ENCODE data around the gene LRMDA.

DNA sequence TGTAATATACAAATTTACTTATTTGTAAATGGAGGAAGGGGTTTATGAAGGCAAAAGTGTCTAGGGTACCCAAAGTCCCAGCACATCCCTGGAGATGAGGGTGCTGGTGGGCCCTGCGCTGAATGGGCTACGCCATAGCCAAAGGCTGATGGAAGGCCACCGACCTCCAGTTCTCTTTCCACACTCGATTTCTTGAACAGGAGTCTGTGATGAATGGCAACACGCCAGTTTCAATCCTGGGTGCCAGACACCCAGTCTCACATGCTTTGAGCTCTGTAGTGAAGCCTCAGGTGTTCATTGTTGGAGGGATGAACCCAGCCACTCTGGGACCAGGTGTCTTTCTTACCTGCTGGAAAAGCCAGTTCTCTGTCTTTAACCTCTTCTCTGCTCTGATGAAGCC, 752 bp downstream of the LRMDA start:
- peak; percentile 11 for TF ChIP-seq EZH2 (IDR thresholded peaks at IDR 0.05)
- TF ChIP-seq, protein P1, sequence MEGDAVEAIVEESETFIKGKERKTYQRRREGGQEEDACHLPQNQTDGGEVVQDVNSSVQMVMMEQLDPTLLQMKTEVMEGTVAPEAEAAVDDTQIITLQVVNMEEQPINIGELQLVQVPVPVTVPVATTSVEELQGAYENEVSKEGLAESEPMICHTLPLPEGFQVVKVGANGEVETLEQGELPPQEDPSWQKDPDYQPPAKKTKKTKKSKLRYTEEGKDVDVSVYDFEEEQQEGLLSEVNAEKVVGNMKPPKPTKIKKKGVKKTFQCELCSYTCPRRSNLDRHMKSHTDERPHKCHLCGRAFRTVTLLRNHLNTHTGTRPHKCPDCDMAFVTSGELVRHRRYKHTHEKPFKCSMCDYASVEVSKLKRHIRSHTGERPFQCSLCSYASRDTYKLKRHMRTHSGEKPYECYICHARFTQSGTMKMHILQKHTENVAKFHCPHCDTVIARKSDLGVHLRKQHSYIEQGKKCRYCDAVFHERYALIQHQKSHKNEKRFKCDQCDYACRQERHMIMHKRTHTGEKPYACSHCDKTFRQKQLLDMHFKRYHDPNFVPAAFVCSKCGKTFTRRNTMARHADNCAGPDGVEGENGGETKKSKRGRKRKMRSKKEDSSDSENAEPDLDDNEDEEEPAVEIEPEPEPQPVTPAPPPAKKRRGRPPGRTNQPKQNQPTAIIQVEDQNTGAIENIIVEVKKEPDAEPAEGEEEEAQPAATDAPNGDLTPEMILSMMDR (IDR thresholded peaks at IDR 0.05) = no peak
- TF ChIP-seq EZH2phosphoT487 (IDR thresholded peaks at IDR 0.05) = no peak

All from neural progenitor cell (in vitro differentiated cells).